ENCODE measurements around the gene PTPN14.

Gene PTPN14

GRCh38 chr1:214341932-214342331 lies 209.5 kb downstream of the PTPN14 start:
- Histone ChIP-seq H3K4me3 (ENCODE audit: low read depth, low read length) (no peak overlapping the region), H3K27ac (ENCODE audit: extremely low read depth, low read depth, low read length) (no peak overlapping the region), H3K9me3 (ENCODE audit: control insufficient read depth, insufficient read depth, low read depth, low read length) (no peaks in the 10 kb centered on the region), H3K4me1 (ENCODE audit: control insufficient read depth, insufficient read depth, low read length) (no peaks in the 10 kb centered on the region), H3K36me3 (ENCODE audit: control insufficient read depth in 2 of 2, insufficient read depth in 1 of 2, low read length in 2 of 2) (peaks cover 0 to 15% of the 10 kb centered on the region in 2 experiments; a peak in 2 of 3 replicates)
- TF ChIP-seq ZNF654 (tag by site-specific recombination; IDR thresholded peaks at IDR 0.05; ENCODE audit: low read depth), result peak; percentile 30; the same call in 1 of the 2 replicates
- no peak for TF ChIP-seq ZNF10 (tag by site-specific recombination; IDR thresholded peaks at IDR 0.05)
- CTCF ChIA-PET, result interaction anchor here (0.6 to 2.6 kb wide), 4 partner anchors 9 to 249 kb away, joined by 3 to 15 read pairs (median 6); no protein-coding TSS in a partner anchor
- POLR2A ChIA-PET, result no interaction called here

GRCh38 chr1:214341459-214341858 lies 209.9 kb downstream of the PTPN14 start:
- Histone ChIP-seq H3K27ac (ENCODE audit: extremely low read depth, low read depth, low read length) (no peak overlapping the region), H3K4me1 (ENCODE audit: control insufficient read depth, insufficient read depth, low read length) (no peaks in the 10 kb centered on the region), H3K9me3 (ENCODE audit: control insufficient read depth, insufficient read depth, low read depth, low read length) (no peaks in the 10 kb centered on the region), H3K36me3 (ENCODE audit: control insufficient read depth in 2 of 2, insufficient read depth in 1 of 2, low read length in 2 of 2) (peaks cover 0 to 15% of the 10 kb centered on the region in 2 experiments; a peak in 2 of 3 replicates), H3K4me3 (ENCODE audit: low read depth, low read length) (no peak overlapping the region)
- CTCF ChIA-PET, result interaction anchor here (0.6 to 2.6 kb wide), 5 partner anchors 9 to 1184 kb away, joined by 3 to 15 read pairs (median 6); no protein-coding TSS in a partner anchor
- TF ChIP-seq ZNF302 (tag by site-specific recombination; IDR thresholded peaks at IDR 0.05; ENCODE audit: low read depth), result no peak
- TF ChIP-seq SP7 (tag by site-specific recombination; IDR thresholded peaks at IDR 0.05), result no peak
- no peak for TF ChIP-seq ZNF626 (tag by site-specific recombination; IDR thresholded peaks at IDR 0.05)
- no peak for TF ChIP-seq ZNF221 (tag by site-specific recombination; IDR thresholded peaks at IDR 0.05; ENCODE audit: borderline replicate concordance)
- TF ChIP-seq ZNF202 (tag by site-specific recombination; IDR thresholded peaks at IDR 0.05; ENCODE audit: borderline replicate concordance), result no peak
- TF ChIP-seq ZNF571 (tag by site-specific recombination; IDR thresholded peaks at IDR 0.05), result no peak
- TF ChIP-seq ZFP69B (tag by site-specific recombination; IDR thresholded peaks at IDR 0.05), result no peak
- TF ChIP-seq PATZ1 (tag by site-specific recombination; IDR thresholded peaks at IDR 0.05), result no peak
- no peak for TF ChIP-seq ZNF473 (tag by site-specific recombination; IDR thresholded peaks at IDR 0.05)
- TF ChIP-seq ZNF658 (tag by site-specific recombination; IDR thresholded peaks at IDR 0.05), result no peak
- TF ChIP-seq ZNF398 (tag by site-specific recombination; IDR thresholded peaks at IDR 0.05), result no peak
- POLR2A ChIA-PET, result no interaction called here

DNA sequence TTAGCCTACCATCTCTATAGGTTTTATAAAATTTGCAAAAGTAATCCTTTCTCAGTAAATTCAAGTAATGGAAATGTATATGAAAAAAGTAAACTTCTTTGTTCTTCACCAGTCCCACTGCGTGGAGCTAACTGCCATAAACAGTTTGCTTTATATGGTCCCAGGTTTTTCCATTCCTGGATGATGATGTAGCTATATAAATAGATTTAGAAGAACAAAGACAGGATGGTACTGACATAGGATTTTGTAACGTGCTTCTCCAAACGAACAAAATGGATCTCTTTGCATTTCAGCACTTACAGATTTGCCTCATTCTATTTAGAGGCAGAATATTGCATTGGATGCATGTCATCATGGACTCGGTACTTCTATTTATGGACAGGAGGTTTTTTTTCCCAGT lies 213.2 kb downstream of the PTPN14 start:
- ChIA-PET CTCF (interaction anchor here (1.7 to 14.5 kb wide), 4 partner anchors 9 to 251 kb away, joined by 8 to 404 read pairs (median 18); no protein-coding TSS in a partner anchor), POLR2A (no interaction called here)
- H3K27ac ChIP-seq (ENCODE audit: extremely low read depth, low read depth, low read length), result no peak overlapping the region
- TF ChIP-seq KLF16 (tag by site-specific recombination; IDR thresholded peaks at IDR 0.05) (no peak), ZNF501 (tag by site-specific recombination; IDR thresholded peaks at IDR 0.05) (no peak), YY2 (tag by site-specific recombination; IDR thresholded peaks at IDR 0.05) (no peak), ZNF626 (tag by site-specific recombination; IDR thresholded peaks at IDR 0.05) (no peak), ZNF335 (tag by site-specific recombination; conservative IDR thresholded peaks at IDR 0.05) (no peak), ZNF530 (tag by site-specific recombination; IDR thresholded peaks at IDR 0.05; ENCODE audit: low read depth) (no peak), TRIM28 (IDR thresholded peaks at IDR 0.05; ENCODE audit: borderline replicate concordance, low read length) (no peak), ZBTB26 (tag by site-specific recombination; optimal IDR thresholded peaks at IDR 0.05) (no peak), ZNF837 (tag by site-specific recombination; IDR thresholded peaks at IDR 0.05) (no peak)
- TF ChIP-seq, protein P1, sequence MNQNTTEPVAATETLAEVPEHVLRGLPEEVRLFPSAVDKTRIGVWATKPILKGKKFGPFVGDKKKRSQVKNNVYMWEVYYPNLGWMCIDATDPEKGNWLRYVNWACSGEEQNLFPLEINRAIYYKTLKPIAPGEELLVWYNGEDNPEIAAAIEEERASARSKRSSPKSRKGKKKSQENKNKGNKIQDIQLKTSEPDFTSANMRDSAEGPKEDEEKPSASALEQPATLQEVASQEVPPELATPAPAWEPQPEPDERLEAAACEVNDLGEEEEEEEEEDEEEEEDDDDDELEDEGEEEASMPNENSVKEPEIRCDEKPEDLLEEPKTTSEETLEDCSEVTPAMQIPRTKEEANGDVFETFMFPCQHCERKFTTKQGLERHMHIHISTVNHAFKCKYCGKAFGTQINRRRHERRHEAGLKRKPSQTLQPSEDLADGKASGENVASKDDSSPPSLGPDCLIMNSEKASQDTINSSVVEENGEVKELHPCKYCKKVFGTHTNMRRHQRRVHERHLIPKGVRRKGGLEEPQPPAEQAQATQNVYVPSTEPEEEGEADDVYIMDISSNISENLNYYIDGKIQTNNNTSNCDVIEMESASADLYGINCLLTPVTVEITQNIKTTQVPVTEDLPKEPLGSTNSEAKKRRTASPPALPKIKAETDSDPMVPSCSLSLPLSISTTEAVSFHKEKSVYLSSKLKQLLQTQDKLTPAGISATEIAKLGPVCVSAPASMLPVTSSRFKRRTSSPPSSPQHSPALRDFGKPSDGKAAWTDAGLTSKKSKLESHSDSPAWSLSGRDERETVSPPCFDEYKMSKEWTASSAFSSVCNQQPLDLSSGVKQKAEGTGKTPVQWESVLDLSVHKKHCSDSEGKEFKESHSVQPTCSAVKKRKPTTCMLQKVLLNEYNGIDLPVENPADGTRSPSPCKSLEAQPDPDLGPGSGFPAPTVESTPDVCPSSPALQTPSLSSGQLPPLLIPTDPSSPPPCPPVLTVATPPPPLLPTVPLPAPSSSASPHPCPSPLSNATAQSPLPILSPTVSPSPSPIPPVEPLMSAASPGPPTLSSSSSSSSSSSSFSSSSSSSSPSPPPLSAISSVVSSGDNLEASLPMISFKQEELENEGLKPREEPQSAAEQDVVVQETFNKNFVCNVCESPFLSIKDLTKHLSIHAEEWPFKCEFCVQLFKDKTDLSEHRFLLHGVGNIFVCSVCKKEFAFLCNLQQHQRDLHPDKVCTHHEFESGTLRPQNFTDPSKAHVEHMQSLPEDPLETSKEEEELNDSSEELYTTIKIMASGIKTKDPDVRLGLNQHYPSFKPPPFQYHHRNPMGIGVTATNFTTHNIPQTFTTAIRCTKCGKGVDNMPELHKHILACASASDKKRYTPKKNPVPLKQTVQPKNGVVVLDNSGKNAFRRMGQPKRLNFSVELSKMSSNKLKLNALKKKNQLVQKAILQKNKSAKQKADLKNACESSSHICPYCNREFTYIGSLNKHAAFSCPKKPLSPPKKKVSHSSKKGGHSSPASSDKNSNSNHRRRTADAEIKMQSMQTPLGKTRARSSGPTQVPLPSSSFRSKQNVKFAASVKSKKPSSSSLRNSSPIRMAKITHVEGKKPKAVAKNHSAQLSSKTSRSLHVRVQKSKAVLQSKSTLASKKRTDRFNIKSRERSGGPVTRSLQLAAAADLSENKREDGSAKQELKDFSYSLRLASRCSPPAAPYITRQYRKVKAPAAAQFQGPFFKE (tag by site-specific recombination; IDR thresholded peaks at IDR 0.05; ENCODE audit: borderline replicate concordance), result no peak

More for the DNA sequence above, 213.2 kb downstream of the PTPN14 start:
- Histone ChIP-seq H3K4me3 (ENCODE audit: low read depth, low read length) (no peak overlapping the region), H3K9me3 (ENCODE audit: control insufficient read depth, insufficient read depth, low read depth, low read length) (no peaks in the 10 kb centered on the region), H3K4me1 (ENCODE audit: control insufficient read depth, insufficient read depth, low read length) (no peaks in the 10 kb centered on the region), H3K36me3 (ENCODE audit: control insufficient read depth in 2 of 2, insufficient read depth in 1 of 2, low read length in 2 of 2) (peaks cover 0 to 15% of the 10 kb centered on the region in 2 experiments; a peak in 1 of 3 replicates)

Measured in HEK293 (cell line).